ENCODE results near the gene AGMO. TPM values are rescaled to one million over a fixed set of nuclear protein-coding genes. Genes with fewer than 3 reads are reported as not detected.

AGMO gene
- total and polyA plus RNA-seq, 2 experiments from 2014 or later, result 6.5 to 7.3 TPM

DNA sequence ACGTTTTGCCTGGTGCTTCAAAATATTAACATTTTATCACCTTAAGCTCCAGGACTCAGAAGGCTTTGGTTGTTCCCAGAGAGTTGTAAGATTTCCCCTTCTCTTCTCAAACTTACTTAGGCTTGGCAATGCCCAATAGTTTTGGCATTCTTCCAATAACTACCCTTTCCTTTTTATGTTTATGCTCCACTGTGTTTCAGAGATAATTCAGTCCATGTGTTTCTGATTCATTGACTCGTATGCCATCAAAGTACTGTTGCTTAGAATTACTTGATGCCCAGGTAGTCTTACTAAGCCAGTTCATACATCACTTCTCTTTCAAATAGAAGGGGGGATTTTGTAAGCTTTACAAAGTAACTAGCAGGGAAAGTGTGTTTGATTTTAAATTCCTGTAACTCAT is 66.6 kb downstream of the AGMO start:
- no peaks in the 10 kb centered on the region for H4K20me1 ChIP-seq (ENCODE audit: insufficient read depth, poor library complexity, severe bottlenecking)
- WGBS (ENCODE audit: low lambda C conversion rate, missing lambda C conversion rate), result 43% methylated on average over 2 of the region's 2 CpGs
- H3K4me1 ChIP-seq (ENCODE audit: insufficient read depth), result no peaks in the 10 kb centered on the region
- H3K4me2 ChIP-seq, result peak overlapping the region; percentile 7
- H2AFZ ChIP-seq, result no peak overlapping the region
- H3K79me2 ChIP-seq, result no peaks in the 10 kb centered on the region
- no peaks in the 10 kb centered on the region for H3K27me3 ChIP-seq
- TF ChIP-seq EZH2 (IDR thresholded peaks at IDR 0.05; ENCODE audit: borderline replicate concordance), result no peak
- H3K27ac ChIP-seq, result peak overlapping the region; percentile 28
- H3K36me3 ChIP-seq (replicated peaks; ENCODE audit: insufficient read depth, low read depth), result no peaks in the 10 kb centered on the region
- DNase-seq (ENCODE audit: low spot score), result peak; percentile 10
- no peaks in the 10 kb centered on the region for H3K9me2 ChIP-seq (replicated peaks; ENCODE audit: insufficient read depth)
- H3K4me3 ChIP-seq, result no peak overlapping the region
- no peaks in the 10 kb centered on the region for H3K9me3 ChIP-seq (ENCODE audit: low read depth)

DNA sequence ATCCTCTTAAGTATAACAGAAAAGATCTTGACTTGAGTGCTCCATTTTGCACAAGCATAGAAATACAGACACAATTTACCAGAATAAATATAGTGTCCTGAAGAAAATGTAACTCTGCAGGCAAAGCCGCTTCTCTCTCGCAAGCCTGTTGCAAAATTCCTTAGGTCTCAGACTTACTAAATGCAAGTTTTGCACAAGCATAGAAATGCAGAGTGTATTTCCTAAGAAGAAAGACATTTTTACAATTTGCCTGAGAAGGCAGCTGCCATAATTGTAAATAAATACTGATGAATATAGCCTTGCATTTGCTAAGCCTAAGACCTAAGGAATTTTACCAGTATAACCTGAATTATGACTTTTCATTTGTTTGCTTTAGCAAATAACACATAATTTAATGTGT is 67.1 kb downstream of the AGMO start:
- no peaks in the 10 kb centered on the region for H3K9me2 ChIP-seq (replicated peaks; ENCODE audit: insufficient read depth)
- 46% methylated on average over 2 of the region's 2 CpGs for WGBS (ENCODE audit: low lambda C conversion rate, missing lambda C conversion rate)
- peak; percentile 5 for DNase-seq (ENCODE audit: low spot score)
- no peaks in the 10 kb centered on the region for H3K9me3 ChIP-seq (ENCODE audit: low read depth)
- H3K79me2 ChIP-seq, result no peaks in the 10 kb centered on the region
- H4K20me1 ChIP-seq (ENCODE audit: insufficient read depth, poor library complexity, severe bottlenecking), result no peaks in the 10 kb centered on the region
- H3K36me3 ChIP-seq (replicated peaks; ENCODE audit: insufficient read depth, low read depth), result no peaks in the 10 kb centered on the region
- no peaks in the 10 kb centered on the region for H3K27me3 ChIP-seq
- no peak overlapping the region for H3K4me3 ChIP-seq
- peak overlapping the region; percentile 7 for H3K4me2 ChIP-seq
- TF ChIP-seq EZH2 (IDR thresholded peaks at IDR 0.05; ENCODE audit: borderline replicate concordance) (no peak), EZH2phosphoT487 (IDR thresholded peaks at IDR 0.05; ENCODE audit: low read depth, severe bottlenecking, unreplicated experiment) (no peak)
- H3K4me1 ChIP-seq (ENCODE audit: insufficient read depth), result no peaks in the 10 kb centered on the region
- H3K27ac ChIP-seq, result no peak overlapping the region
- H2AFZ ChIP-seq, result no peak overlapping the region

DNA sequence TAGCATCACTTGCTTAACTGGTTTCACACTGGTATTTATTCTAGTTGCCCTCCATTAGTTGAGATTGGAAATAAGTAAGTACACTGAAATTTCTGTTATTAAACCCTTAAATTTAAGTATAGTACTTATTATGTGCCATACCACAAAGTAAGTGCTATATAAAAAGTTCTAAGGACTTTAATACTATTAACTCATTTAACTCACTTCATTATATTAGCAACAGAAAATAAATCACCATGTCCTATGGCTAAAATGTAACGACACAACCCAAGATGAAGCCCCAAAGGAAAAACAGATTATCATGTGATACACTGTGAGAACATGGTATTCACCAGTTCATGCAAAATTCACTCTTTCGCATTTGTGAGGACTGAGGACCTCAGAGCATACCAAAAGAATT is 70.5 kb downstream of the AGMO start:
- Histone ChIP-seq H3K4me1 (ENCODE audit: insufficient read depth) (no peaks in the 10 kb centered on the region), H3K27me3 (no peaks in the 10 kb centered on the region), H3K4me3 (no peak overlapping the region), H3K9me2 (replicated peaks; ENCODE audit: insufficient read depth) (no peaks in the 10 kb centered on the region), H3K27ac (no peak overlapping the region), H4K20me1 (ENCODE audit: insufficient read depth, poor library complexity, severe bottlenecking) (no peaks in the 10 kb centered on the region), H2AFZ (no peak overlapping the region), H3K79me2 (no peaks in the 10 kb centered on the region), H3K9me3 (ENCODE audit: low read depth) (no peaks in the 10 kb centered on the region), H3K36me3 (replicated peaks; ENCODE audit: insufficient read depth, low read depth) (no peaks in the 10 kb centered on the region), H3K4me2 (no peak overlapping the region)
- 62% methylated on average over 2 of the region's 2 CpGs for WGBS (ENCODE audit: low lambda C conversion rate, missing lambda C conversion rate)
- DNase-seq (ENCODE audit: low spot score), result no peak
- TF ChIP-seq EZH2 (IDR thresholded peaks at IDR 0.05; ENCODE audit: borderline replicate concordance) (no peak), EZH2phosphoT487 (IDR thresholded peaks at IDR 0.05; ENCODE audit: low read depth, severe bottlenecking, unreplicated experiment) (no peak)
- TF ChIP-seq, protein P1, sequence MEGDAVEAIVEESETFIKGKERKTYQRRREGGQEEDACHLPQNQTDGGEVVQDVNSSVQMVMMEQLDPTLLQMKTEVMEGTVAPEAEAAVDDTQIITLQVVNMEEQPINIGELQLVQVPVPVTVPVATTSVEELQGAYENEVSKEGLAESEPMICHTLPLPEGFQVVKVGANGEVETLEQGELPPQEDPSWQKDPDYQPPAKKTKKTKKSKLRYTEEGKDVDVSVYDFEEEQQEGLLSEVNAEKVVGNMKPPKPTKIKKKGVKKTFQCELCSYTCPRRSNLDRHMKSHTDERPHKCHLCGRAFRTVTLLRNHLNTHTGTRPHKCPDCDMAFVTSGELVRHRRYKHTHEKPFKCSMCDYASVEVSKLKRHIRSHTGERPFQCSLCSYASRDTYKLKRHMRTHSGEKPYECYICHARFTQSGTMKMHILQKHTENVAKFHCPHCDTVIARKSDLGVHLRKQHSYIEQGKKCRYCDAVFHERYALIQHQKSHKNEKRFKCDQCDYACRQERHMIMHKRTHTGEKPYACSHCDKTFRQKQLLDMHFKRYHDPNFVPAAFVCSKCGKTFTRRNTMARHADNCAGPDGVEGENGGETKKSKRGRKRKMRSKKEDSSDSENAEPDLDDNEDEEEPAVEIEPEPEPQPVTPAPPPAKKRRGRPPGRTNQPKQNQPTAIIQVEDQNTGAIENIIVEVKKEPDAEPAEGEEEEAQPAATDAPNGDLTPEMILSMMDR (IDR thresholded peaks at IDR 0.05; ENCODE audit: poor library complexity), result no peak

DNA sequence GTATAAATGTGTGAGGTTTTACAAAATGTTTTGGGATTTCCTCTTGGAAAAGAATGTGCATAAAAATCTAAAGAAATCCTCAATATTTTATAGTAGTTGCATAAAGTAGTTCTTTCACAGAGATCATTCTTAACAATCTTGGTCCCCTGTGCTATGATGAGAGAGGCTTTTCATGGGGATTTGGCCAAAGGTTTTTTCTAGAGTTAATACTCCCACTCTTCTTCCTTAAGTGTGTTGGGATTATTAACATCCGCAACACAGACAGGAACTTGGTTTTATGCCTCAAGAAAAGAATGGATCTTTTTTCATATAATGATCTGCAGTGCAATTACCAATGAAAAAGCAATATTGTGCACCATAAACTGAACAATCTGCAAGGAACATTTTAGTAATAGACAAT is 71.5 kb downstream of the AGMO start:
- 86% methylated on average over 1 of the region's 1 CpG for WGBS (ENCODE audit: low lambda C conversion rate, missing lambda C conversion rate)
- no peaks in the 10 kb centered on the region for H3K9me3 ChIP-seq (ENCODE audit: low read depth)

More for the DNA sequence above, 71.5 kb downstream of the AGMO start:
- no peaks in the 10 kb centered on the region for H3K9me2 ChIP-seq (replicated peaks; ENCODE audit: insufficient read depth)
- no peak overlapping the region for H2AFZ ChIP-seq
- H3K4me1 ChIP-seq (ENCODE audit: insufficient read depth), result no peaks in the 10 kb centered on the region
- no peak overlapping the region for H3K4me2 ChIP-seq
- no peaks in the 10 kb centered on the region for H3K36me3 ChIP-seq (replicated peaks; ENCODE audit: insufficient read depth, low read depth)
- no peak overlapping the region for H3K27ac ChIP-seq
- no peaks in the 10 kb centered on the region for H4K20me1 ChIP-seq (ENCODE audit: insufficient read depth, poor library complexity, severe bottlenecking)
- no peak for TF ChIP-seq EZH2 (IDR thresholded peaks at IDR 0.05; ENCODE audit: borderline replicate concordance)
- TF ChIP-seq EZH2phosphoT487 (IDR thresholded peaks at IDR 0.05; ENCODE audit: low read depth, severe bottlenecking, unreplicated experiment), result no peak
- TF ChIP-seq, protein P1 (IDR thresholded peaks at IDR 0.05; ENCODE audit: poor library complexity), result no peak
- no peak overlapping the region for H3K4me3 ChIP-seq
- no peaks in the 10 kb centered on the region for H3K79me2 ChIP-seq
- DNase-seq (ENCODE audit: low spot score), result no peak
- H3K27me3 ChIP-seq, result no peaks in the 10 kb centered on the region

Measured in hepatocyte (in vitro differentiated cells).